CD14-positive monocyte (primary cell): ENCODE data around the gene TTPAL. TPM values are rescaled to one million over a fixed set of nuclear protein-coding genes. Genes with fewer than 3 reads are reported as not detected.

Source experiments
- DNase-seq, 3 donors: peaks; one replicate each; pipeline ENCODE4 v3.0.0-alpha.2; 2011 to 2022
- H2AFZ ChIP-seq: 2 replicates; pipeline ENCODE4 v1.6.0; 2012; ENCODE audit warnings: mild to moderate bottlenecking, low read depth, low read length, inconsistent platforms; ENCODE audit not compliant: insufficient read depth, poor library complexity, severe bottlenecking
- H3K27ac ChIP-seq, 2 donors: 1 replicate in 1 of 2; 2 replicates in 1 of 2; pipeline ENCODE4 v1.5.1; 2012 to 2013; ENCODE audit warnings: low read length in 2 of 2, control low read depth in 1 of 2, inconsistent platforms in 1 of 2, low read depth in 1 of 2, mild to moderate bottlenecking in 1 of 2
- H3K27me3 ChIP-seq, 2 donors: one replicate each; pipeline versions ENCODE4 v1.6.0 to v1.6.1; 2011 to 2013; ENCODE audit warnings: low read length in 2 of 2; ENCODE audit not compliant: control insufficient read depth in 2 of 2, insufficient read depth in 2 of 2
- H3K36me3 ChIP-seq, 2 donors: replicated peaks in 1 of 2; 1 replicate in 1 of 2; 2 replicates in 1 of 2; pipeline versions ENCODE4 v1.5.1 to v1.6.1; 2012 to 2013; ENCODE audit warnings: low read length in 2 of 2, control low read depth in 1 of 2, inconsistent platforms in 1 of 2, mild to moderate bottlenecking in 1 of 2; ENCODE audit not compliant: insufficient read depth in 2 of 2, control insufficient read depth in 1 of 2
- H3K4me1 ChIP-seq, 2 donors: 1 replicate in 1 of 2; 2 replicates in 1 of 2; pipeline versions ENCODE4 v1.5.1 to v1.6.1; 2012 to 2013; ENCODE audit warnings: low read length in 2 of 2, control low read depth in 1 of 2, inconsistent platforms in 1 of 2, mild to moderate bottlenecking in 1 of 2, moderate library complexity in 1 of 2; ENCODE audit not compliant: insufficient read depth in 2 of 2, control insufficient read depth in 1 of 2
- H3K4me2 ChIP-seq: replicated peaks from 2 replicates; pipeline ENCODE3; 2012; ENCODE audit warnings: low read length, moderate library complexity, mild to moderate bottlenecking; ENCODE audit not compliant: poor library complexity, severe bottlenecking; ENCODE audit errors: extremely low read depth
- H3K4me3 ChIP-seq, 3 experiments: fragments of 200-600 bp in 1 of 3; sonication (generic) in 1 of 3; replicated peaks in 1 of 3; 1 replicate in 2 of 3; 2 replicates in 1 of 3; pipeline ENCODE4 v1.5.1; 2011 to 2013; ENCODE audit warnings: low read length in 3 of 3, mild to moderate bottlenecking in 3 of 3, control low read depth in 2 of 3, low read depth in 2 of 3, inconsistent platforms in 1 of 3, moderate library complexity in 1 of 3
- H3K79me2 ChIP-seq: 2 replicates; pipeline ENCODE4 v1.6.0; 2012; ENCODE audit warnings: mild to moderate bottlenecking, control low read depth, inconsistent platforms, low read length, moderate library complexity; ENCODE audit not compliant: insufficient read depth
- H3K9ac ChIP-seq: 2 replicates; pipeline ENCODE4 v1.6.0; 2017; ENCODE audit warnings: low read length, mild to moderate bottlenecking; ENCODE audit not compliant: insufficient read depth, poor library complexity, severe bottlenecking
- H3K9me3 ChIP-seq, 2 donors: replicated peaks in 1 of 2; 1 replicate in 1 of 2; 2 replicates in 1 of 2; pipeline versions ENCODE4 v1.5.1 to v1.6.1; 2012 to 2013; ENCODE audit warnings: low read length in 2 of 2, control low read depth in 1 of 2; ENCODE audit not compliant: control insufficient read depth in 1 of 2, insufficient read depth in 1 of 2
- H4K20me1 ChIP-seq: 2 replicates; pipeline ENCODE4 v1.6.0; 2012; ENCODE audit warnings: mild to moderate bottlenecking, low read length, control low read depth, moderate library complexity; ENCODE audit not compliant: insufficient read depth
- H3K27ac Mint-ChIP-seq, 7 donors: one replicate each; pipeline ENCODE4 v1.8.0; 2020; ENCODE audit warnings: mild to moderate bottlenecking in 7 of 7, mixed read lengths in 7 of 7, moderate library complexity in 6 of 7, inconsistent platforms in 2 of 7
- H3K27me3 Mint-ChIP-seq, 3 donors: one replicate each; pipeline ENCODE4 v1.8.0; 2021 to 2022; ENCODE audit warnings: low read depth in 3 of 3, mild to moderate bottlenecking in 3 of 3, mixed read lengths in 3 of 3, moderate library complexity in 3 of 3, inconsistent platforms in 1 of 3
- H3K36me3 Mint-ChIP-seq, 2 donors: one replicate each; pipeline ENCODE4 v1.8.0; 2020; ENCODE audit warnings: mixed read lengths in 2 of 2, inconsistent platforms in 1 of 2, mild to moderate bottlenecking in 1 of 2
- H3K4me1 Mint-ChIP-seq: one replicate; pipeline ENCODE4 v1.8.0; 2020; ENCODE audit warnings: mild to moderate bottlenecking, mixed read lengths
- H3K4me3 Mint-ChIP-seq, 2 donors: one replicate each; pipeline ENCODE4 v1.8.0; 2020; ENCODE audit warnings: mild to moderate bottlenecking in 2 of 2, mixed read lengths in 2 of 2, moderate library complexity in 1 of 2
- H3K9me3 Mint-ChIP-seq, 7 donors: one replicate each; pipeline ENCODE4 v1.8.0; 2020 to 2022; ENCODE audit warnings: mixed read lengths in 7 of 7, mild to moderate bottlenecking in 6 of 7, moderate library complexity in 6 of 7, inconsistent platforms in 2 of 7
- CTCF ChIP-seq: fragments of 200-600 bp; IDR thresholded peaks from one replicate; pipeline ENCODE4 v1.8.0; 2022; ENCODE audit warnings: antibody characterized with exemption, mild to moderate bottlenecking
- WGBS: methylation state at CpG from one replicate; pipeline ENCODE4 v1.1.5; 2013; ENCODE audit warnings: missing lambda C conversion rate; ENCODE audit not compliant: insufficient coverage; 5-methylcytosine and 5-hydroxymethylcytosine counted together
- intact Hi-C, 2 donors: fragments of 100-400 bp; cut with micrococcal nuclease; formaldehyde crosslinking; loops; one replicate each; pipeline versions ENCODE4 v1.15.0 to v1.15.1; 2023
- polyA plus RNA-seq, 3 donors: library from polyadenylated mRNA; depleted of rRNA in 1 of 3; unstranded in 2 of 3; stranded (reverse) in 1 of 3; fragments of 300-500 nt in 2 of 3; fragments of >200 nt in 1 of 3; fragmentation: Illumina TruSeq in 2 of 3; gene quantifications; 1 replicate in 2 of 3; 2 replicates in 1 of 3; pipeline ENCODE4 v1.2.3, GENCODE V29; 2012 to 2021

TTPAL gene
- polyA plus RNA-seq, 3 donors: 1.5 to 4.9 (median 3.0) TPM

DNA sequence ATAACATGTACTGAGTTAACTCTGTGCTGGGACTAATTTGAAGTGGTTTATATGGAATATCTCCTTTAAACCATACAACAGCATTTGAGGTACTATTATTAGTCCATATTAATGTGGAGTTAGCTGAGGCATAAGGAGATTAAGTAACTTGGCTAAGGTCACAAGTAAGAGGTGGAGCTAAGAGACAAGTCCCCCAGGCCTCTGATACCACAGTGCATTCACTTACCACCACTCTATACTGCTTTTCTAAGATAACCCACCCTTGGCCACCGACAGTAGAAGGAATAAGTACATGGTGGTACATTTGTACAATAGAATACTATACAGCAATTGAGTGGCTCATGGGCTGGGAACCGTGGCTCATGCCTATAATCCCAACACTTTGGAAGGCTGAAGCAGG, 16.4 kb upstream of the TTPAL start:
- intact Hi-C loops: no loop called here

DNA sequence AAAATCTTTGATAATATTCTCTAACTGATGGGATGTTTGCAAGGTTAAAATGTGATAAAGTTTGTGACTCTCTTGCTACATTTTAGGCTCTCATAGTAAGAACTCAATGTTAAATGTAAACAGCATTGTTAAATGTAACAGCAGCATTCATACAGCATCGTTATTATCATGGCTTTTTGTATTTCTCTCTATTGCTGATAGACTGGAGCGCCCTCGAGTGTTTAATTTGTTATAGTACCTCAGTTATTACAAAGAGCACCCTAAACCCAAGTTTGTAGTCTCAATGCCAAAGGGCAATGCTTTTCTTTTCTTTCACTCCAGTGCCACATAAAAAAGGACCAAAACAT, 14.9 kb upstream of the TTPAL start:
- no peaks in the 10 kb centered on the region for H3K79me2 ChIP-seq
- Mint-ChIP-seq H3K4me3 (no peak overlapping the region), H3K9me3 (no peaks in the 10 kb centered on the region), H3K27me3 (peaks cover 0 to 2% (median 1%) of the 10 kb centered on the region in 3 donors), H3K36me3 (no peaks in the 10 kb centered on the region), H3K27ac (no peak overlapping the region), H3K4me1 (no peaks in the 10 kb centered on the region)
- peak; percentile 36 for TF ChIP-seq CTCF
- H3K4me1 ChIP-seq: no peaks in the 10 kb centered on the region
- peak in 1 of 3 donors; percentile 20 for DNase-seq
- H3K4me2 ChIP-seq: no peak overlapping the region
- H4K20me1 ChIP-seq: no peaks in the 10 kb centered on the region
- no peak overlapping the region for H3K27ac ChIP-seq
- H3K9me3 ChIP-seq: no peaks in the 10 kb centered on the region
- no peak overlapping the region for H3K4me3 ChIP-seq
- H2AFZ ChIP-seq: no peak overlapping the region
- WGBS: no CpG with 5 or more reads among the region's 3 CpGs
- intact Hi-C loops: loop anchor here in 1 of 2 donors (10.0 kb wide), 1 partner anchor 76 kb away; no protein-coding TSS in a partner anchor
- H3K9ac ChIP-seq: no peak overlapping the region
- no peaks in the 10 kb centered on the region for H3K27me3 ChIP-seq
- H3K36me3 ChIP-seq: no peaks in the 10 kb centered on the region

More for the DNA sequence above, 16.4 kb upstream of the TTPAL start:
- no peak overlapping the region for H3K27ac Mint-ChIP-seq
- no peaks in the 10 kb centered on the region for H3K9me3 Mint-ChIP-seq
- H3K4me1 ChIP-seq: peaks cover 8% of the 10 kb centered on the region in 2 donors
- WGBS: no CpG with 5 or more reads among the region's 2 CpGs
- no peak for DNase-seq
- TF ChIP-seq CTCF: no peak
- no peaks in the 10 kb centered on the region for H3K36me3 Mint-ChIP-seq
- H3K9me3 ChIP-seq: no peaks in the 10 kb centered on the region
- no peak overlapping the region for H3K9ac ChIP-seq
- no peak overlapping the region for H3K4me3 Mint-ChIP-seq
- H3K79me2 ChIP-seq: no peaks in the 10 kb centered on the region
- no peaks in the 10 kb centered on the region for H3K27me3 ChIP-seq
- H3K4me1 Mint-ChIP-seq: peaks cover 9% of the 10 kb centered on the region
- no peak overlapping the region for H2AFZ ChIP-seq
- H3K27ac ChIP-seq: no peak overlapping the region
- H3K36me3 ChIP-seq: no peaks in the 10 kb centered on the region
- H3K27me3 Mint-ChIP-seq: peaks cover 0 to 4% (median 1%) of the 10 kb centered on the region in 3 donors
- H3K4me3 ChIP-seq: no peak overlapping the region
- H4K20me1 ChIP-seq: no peaks in the 10 kb centered on the region
- H3K4me2 ChIP-seq: no peak overlapping the region
